ENCODE data around the gene EMC10. TPM values are rescaled to one million over a fixed set of nuclear protein-coding genes. Genes with fewer than 3 reads are reported as not detected.

The EMC10 gene
- total RNA-seq, 2 experiments from 2014 or later: 80.0 to 80.3 TPM

GRCh38 chr19:50537769-50538230 is 61.5 kb downstream of the EMC10 start:
- DNase-seq (peak; percentile 35 to 76 (median 50)), ATAC-seq (ENCODE audit: poor library complexity) (peak; percentile 41)
- Mint-ChIP-seq H3K36me3 (ENCODE audit: low read depth) (no peaks in the 10 kb centered on the region), H3K9me3 (peaks cover 3% of the 10 kb centered on the region), H3K4me1 (ENCODE audit: low read depth) (no peaks in the 10 kb centered on the region), H3K27ac (no peak overlapping the region), H3K27me3 (peaks cover 19% of the 10 kb centered on the region), H3K4me3 (no peak overlapping the region)
- ChIA-PET CTCF (interaction anchor here (0.6 to 1.3 kb wide), 4 partner anchors 174 to 977 kb away, joined by 3 to 4 read pairs (median 3); no protein-coding TSS in a partner anchor), POLR2A (no interaction called here)
- peak; percentile 76 for TF ChIP-seq CTCF (IDR thresholded peaks at IDR 0.05)
- Histone ChIP-seq H3K27me3 (ENCODE audit: control insufficient read depth in 1 of 2, insufficient read depth in 2 of 2, low read length in 2 of 2) (peaks cover 3 to 4% of the 10 kb centered on the region in 2 experiments), H3K36me3 (ENCODE audit: insufficient read depth, low read length) (no peaks in the 10 kb centered on the region), H3K4me3 (ENCODE audit: low read length) (no peak overlapping the region), H3K4me1 (ENCODE audit: insufficient read depth, low read length) (no peaks in the 10 kb centered on the region), H3K27ac (ENCODE audit: low read depth in 1 of 2, low read length in 2 of 2) (no peak overlapping the region), H3K9me3 (ENCODE audit: control insufficient read depth in 1 of 2, insufficient read depth in 1 of 2, low read length in 2 of 2) (peaks cover under 1 to 13% of the 10 kb centered on the region in 2 experiments)
- intact Hi-C loops (cut with DNase I, micrococcal nuclease): loop anchor here (1.0 to 10.0 kb wide), 3 partner anchors 246 to 387 kb away; no protein-coding TSS in a partner anchor

Other genes starting within 250 kb of the EMC10 start
- 1 to 10 TPM; 1.6 to 2.0 TPM for gene KCNC3, start 147.1 kb upstream of the EMC10 start, total RNA-seq
- gene NAPSA, start 110.9 kb upstream of the EMC10 start, total RNA-seq: under 1 TPM; 0.61 to 0.91 TPM
- gene NR1H2, start 100.0 kb upstream of the EMC10 start, total RNA-seq: 100 to 1,000 TPM; 261 to 265 TPM
- 10 to 100 TPM; 22.1 to 24.2 TPM for gene POLD1, start 92.2 kb upstream of the EMC10 start, total RNA-seq
- gene SPIB, start 57.6 kb upstream of the EMC10 start, total RNA-seq: under 1 TPM; 0.42 to 0.52 TPM
- under 1 TPM in 1 of 2 experiments, not detected in 1; 0.08 TPM for gene MYBPC2, start 43.6 kb upstream of the EMC10 start, total RNA-seq
- under 1 TPM in 1 of 2 experiments, not detected in 1; 0.50 TPM for gene GARIN5A, start 341 bp downstream of the EMC10 start, total RNA-seq
- 10 to 100 TPM; 11.7 to 11.9 TPM for gene JOSD2, start 34.7 kb downstream of the EMC10 start, total RNA-seq
- not detected for gene ASPDH, start 37.4 kb downstream of the EMC10 start, total RNA-seq
- gene LRRC4B, start 91.9 kb downstream of the EMC10 start, total RNA-seq: not detected
- gene SYT3, start 163.4 kb downstream of the EMC10 start, total RNA-seq: not detected
- gene C19orf81, start 172.9 kb downstream of the EMC10 start, total RNA-seq: not detected
- gene SHANK1, start 243.3 kb downstream of the EMC10 start, total RNA-seq: not detected
- gene CLEC11A, start 246.9 kb downstream of the EMC10 start, total RNA-seq: 1 to 10 TPM; 3.1 to 3.3 TPM